Measurements from ENCODE around the gene POLR2E. TPM values are rescaled to one million over a fixed set of nuclear protein-coding genes. Genes with fewer than 3 reads are reported as not detected.
A peak's percentile ranks its signal among the peaks of the same experiment; 100 is the strongest.

The POLR2E gene
- total RNA-seq, 1 donor from 2014 or later = 72.1 TPM

- Histone ChIP-seq H3K27ac (no peak overlapping the region), H3K27me3 (no peaks in the 10 kb centered on the region), H3K9me3 (no peaks in the 10 kb centered on the region), H3K4me1 (no peaks in the 10 kb centered on the region), H3K36me3 (peaks cover 23 to 24% of the 10 kb centered on the region in 2 donors), H3K4me3 (no peak overlapping the region)
- TF ChIP-seq CTCF (IDR thresholded peaks at IDR 0.05) = no peak
- DNase-seq (ENCODE audit: low spot score in 2 of 2) = no peak
- intact Hi-C loops (cut with DNase I) = no loop called here
These were observed 44.0 kb upstream of the POLR2E start for GRCh38 chr19:1139126-1139525.

GRCh38 chr19:1138121-1138520, 42.9 kb upstream of the POLR2E start:
- no peak overlapping the region for H3K27ac ChIP-seq
- no peak for TF ChIP-seq CTCF (IDR thresholded peaks at IDR 0.05)
- DNase-seq (ENCODE audit: low spot score in 2 of 2) = no peak
- intact Hi-C loops (cut with DNase I) = no loop called here
- peaks cover 0 to 5% of the 10 kb centered on the region in 2 donors for H3K4me1 ChIP-seq
- H3K4me3 ChIP-seq = no peak overlapping the region
- peaks cover 14% of the 10 kb centered on the region in 2 donors for H3K36me3 ChIP-seq
- no peaks in the 10 kb centered on the region for H3K27me3 ChIP-seq
- no peaks in the 10 kb centered on the region for H3K9me3 ChIP-seq

DNA sequence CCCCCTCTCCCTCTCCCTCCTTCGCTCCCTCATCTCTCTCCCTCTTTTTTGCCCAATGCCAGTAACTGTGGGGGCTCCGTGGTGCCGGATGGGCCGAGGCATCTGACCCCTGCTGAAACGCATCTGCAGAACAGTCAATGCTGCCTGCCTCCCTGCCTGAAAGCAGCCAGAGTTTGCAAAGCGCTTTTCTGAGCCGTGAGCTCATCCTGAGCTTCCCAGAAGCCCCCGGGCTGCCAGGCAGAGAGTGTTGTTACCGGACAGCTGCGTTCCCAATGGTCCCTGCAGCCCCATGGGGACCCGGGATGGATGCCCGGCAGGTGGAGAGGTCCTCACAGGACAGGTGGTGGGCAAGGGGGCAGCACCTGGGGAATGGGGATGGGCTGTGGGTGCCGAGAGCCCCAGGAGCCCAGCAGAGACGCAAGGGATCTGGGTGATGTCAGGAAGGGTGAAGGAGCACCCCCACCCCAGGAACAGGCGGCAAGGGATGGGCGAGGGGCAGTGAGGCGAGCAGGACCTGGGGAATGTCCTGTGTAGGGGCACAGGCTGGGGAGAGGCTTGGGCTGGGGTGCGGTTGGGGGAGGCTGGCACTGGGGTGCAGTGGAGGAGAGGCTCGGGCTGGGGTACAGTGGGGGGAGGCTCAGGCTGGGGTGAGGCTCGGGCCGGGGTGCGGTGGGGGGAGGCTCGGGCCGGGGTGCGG, 41.6 kb upstream of the POLR2E start:
- Histone ChIP-seq H3K4me3 (no peak overlapping the region), H3K27ac (peak overlapping the region; percentile 20 to 42), H3K4me1 (peaks cover 8 to 14% of the 10 kb centered on the region in 2 donors)

DNA sequence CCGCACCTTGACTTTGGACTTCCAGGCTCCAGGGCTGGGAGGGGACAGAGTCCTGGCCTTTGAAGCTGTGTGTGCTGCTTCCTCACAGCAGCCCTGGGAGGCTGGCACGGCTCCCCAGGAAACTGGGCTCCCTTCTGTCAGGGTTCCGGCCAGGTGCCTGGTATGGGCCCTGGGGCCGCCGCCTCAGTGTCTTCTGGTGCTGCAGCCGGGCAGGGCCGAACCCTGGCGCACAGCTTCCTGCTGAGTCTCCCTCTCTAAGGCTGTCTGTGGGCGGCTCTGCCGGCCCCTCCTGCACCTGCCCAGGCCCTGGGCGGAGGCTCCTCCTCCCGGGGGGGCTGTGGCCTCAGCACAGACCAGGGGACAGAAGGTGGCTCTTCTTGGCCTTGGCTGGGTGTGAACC, 41.0 kb upstream of the POLR2E start:
- DNase-seq (ENCODE audit: low spot score in 2 of 2) = no peak
- H3K4me1 ChIP-seq = peaks cover 8 to 17% of the 10 kb centered on the region in 2 donors
- H3K4me3 ChIP-seq = no peak overlapping the region
- H3K9me3 ChIP-seq = no peaks in the 10 kb centered on the region
- peaks cover 9 to 10% of the 10 kb centered on the region in 2 donors for H3K36me3 ChIP-seq
- H3K27me3 ChIP-seq = no peaks in the 10 kb centered on the region
- no peak for TF ChIP-seq CTCF (IDR thresholded peaks at IDR 0.05)
- intact Hi-C loops (cut with DNase I) = no loop called here
- H3K27ac ChIP-seq = peak overlapping the region; percentile 20 to 42

More for the DNA sequence above, 41.6 kb upstream of the POLR2E start:
- no peaks in the 10 kb centered on the region for H3K9me3 ChIP-seq
- H3K36me3 ChIP-seq = peaks cover 9 to 10% of the 10 kb centered on the region in 2 donors
- no peak for TF ChIP-seq CTCF (IDR thresholded peaks at IDR 0.05)
- DNase-seq (ENCODE audit: low spot score in 2 of 2) = no peak
- no peaks in the 10 kb centered on the region for H3K27me3 ChIP-seq
- intact Hi-C loops (cut with DNase I) = no loop called here

GRCh38 chr19:1135454-1135853, 40.3 kb upstream of the POLR2E start:
- intact Hi-C loops (cut with DNase I) = no loop called here
- no peaks in the 10 kb centered on the region for H3K9me3 ChIP-seq
- peak overlapping the region; percentile 20 to 42 for H3K27ac ChIP-seq

More at GRCh38 chr19:1135454-1135853, 40.3 kb upstream of the POLR2E start:
- Histone ChIP-seq H3K36me3 (peaks cover 5% of the 10 kb centered on the region in 2 donors), H3K4me1 (peaks cover 8 to 24% of the 10 kb centered on the region in 2 donors), H3K4me3 (no peak overlapping the region), H3K27me3 (no peaks in the 10 kb centered on the region)
- no peak for DNase-seq (ENCODE audit: low spot score in 2 of 2)
- no peak for TF ChIP-seq CTCF (IDR thresholded peaks at IDR 0.05)

All from ascending aorta (tissue), 2 donors.